Neural cell (in vitro differentiated cells): ENCODE data around the gene MYCBP2.
"Not testable (repeated sequence)": the region's sequence is repeated elsewhere in the genome, so short reads cannot be mapped to it uniquely, and the experiment has no call there.

Experiments
- EP300 ChIP-seq: fragments of 450-650 bp; conservative IDR thresholded peaks from 2 replicates; pipeline ENCODE4 v1.6.1; 2014; ENCODE audit warnings: antibody characterized with exemption, mild to moderate bottlenecking, moderate library complexity; ENCODE audit not compliant: poor library complexity, severe bottlenecking
- EZH2 ChIP-seq: fragments of 200-600, 300-800 bp; shearing (Covaris generic), sonication (generic); IDR thresholded peaks from 2 replicates; pipeline ENCODE4 v1.6.1; 2014; ENCODE audit warnings: antibody characterized with exemption, low read length, borderline replicate concordance, mild to moderate bottlenecking; ENCODE audit not compliant: insufficient read depth, poor library complexity, severe bottlenecking
- MXI1 ChIP-seq: fragments of 450-650 bp; conservative IDR thresholded peaks from 2 replicates; pipeline ENCODE4 v1.6.1; 2014; ENCODE audit warnings: antibody characterized with exemption, mild to moderate bottlenecking; ENCODE audit not compliant: poor library complexity, severe bottlenecking
- POLR2AphosphoS5 ChIP-seq: IDR thresholded peaks from 2 replicates; pipeline ENCODE4 v1.6.1; 2012
- RAD21 ChIP-seq: fragments of 450-650 bp; conservative IDR thresholded peaks from 2 replicates; pipeline ENCODE4 v1.6.1; 2014; ENCODE audit warnings: antibody characterized with exemption, mild to moderate bottlenecking, moderate library complexity
- REST ChIP-seq: IDR thresholded peaks from 2 replicates; pipeline ENCODE4 v1.6.1; 2012; ENCODE audit warnings: borderline replicate concordance
- SMC3 ChIP-seq: fragments of 450-650 bp; conservative IDR thresholded peaks from 2 replicates; pipeline ENCODE4 v1.6.1; 2014; ENCODE audit warnings: antibody characterized with exemption, mild to moderate bottlenecking, moderate library complexity; ENCODE audit not compliant: poor library complexity
- TAF1 ChIP-seq: IDR thresholded peaks from 2 replicates; pipeline ENCODE4 v1.6.1; 2012; ENCODE audit warnings: low read depth
- TF ChIP-seq, protein P1 (sequence below): fragments of 450-650 bp; IDR thresholded peaks from 2 replicates; pipeline ENCODE4 v1.5.1; 2014; ENCODE audit warnings: antibody characterized with exemption, mild to moderate bottlenecking, moderate library complexity; ENCODE audit not compliant: poor library complexity, severe bottlenecking

DNA sequence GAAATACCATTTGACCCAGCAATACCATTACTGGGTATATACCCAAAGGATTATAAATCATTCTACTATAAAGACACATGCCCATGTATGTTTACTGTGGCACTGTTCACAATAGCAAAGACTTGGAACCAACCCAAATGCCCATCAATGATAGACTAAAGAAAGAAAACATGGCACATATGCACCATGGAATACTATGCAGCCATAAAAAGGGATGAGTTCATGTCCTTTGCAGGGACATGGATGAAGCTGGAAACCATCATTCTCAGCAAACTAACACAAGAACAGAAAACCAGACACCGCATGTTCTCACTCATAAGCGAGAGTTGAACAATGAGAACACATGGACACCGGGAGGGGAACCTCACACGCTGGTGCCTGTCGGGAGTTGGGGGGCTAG, 317.2 kb downstream of the MYCBP2 start:
- TF ChIP-seq, protein P1, sequence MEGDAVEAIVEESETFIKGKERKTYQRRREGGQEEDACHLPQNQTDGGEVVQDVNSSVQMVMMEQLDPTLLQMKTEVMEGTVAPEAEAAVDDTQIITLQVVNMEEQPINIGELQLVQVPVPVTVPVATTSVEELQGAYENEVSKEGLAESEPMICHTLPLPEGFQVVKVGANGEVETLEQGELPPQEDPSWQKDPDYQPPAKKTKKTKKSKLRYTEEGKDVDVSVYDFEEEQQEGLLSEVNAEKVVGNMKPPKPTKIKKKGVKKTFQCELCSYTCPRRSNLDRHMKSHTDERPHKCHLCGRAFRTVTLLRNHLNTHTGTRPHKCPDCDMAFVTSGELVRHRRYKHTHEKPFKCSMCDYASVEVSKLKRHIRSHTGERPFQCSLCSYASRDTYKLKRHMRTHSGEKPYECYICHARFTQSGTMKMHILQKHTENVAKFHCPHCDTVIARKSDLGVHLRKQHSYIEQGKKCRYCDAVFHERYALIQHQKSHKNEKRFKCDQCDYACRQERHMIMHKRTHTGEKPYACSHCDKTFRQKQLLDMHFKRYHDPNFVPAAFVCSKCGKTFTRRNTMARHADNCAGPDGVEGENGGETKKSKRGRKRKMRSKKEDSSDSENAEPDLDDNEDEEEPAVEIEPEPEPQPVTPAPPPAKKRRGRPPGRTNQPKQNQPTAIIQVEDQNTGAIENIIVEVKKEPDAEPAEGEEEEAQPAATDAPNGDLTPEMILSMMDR = not testable (repeated sequence)
- TF ChIP-seq POLR2AphosphoS5, EP300, SMC3, EZH2, MXI1, RAD21, REST, TAF1: not testable (repeated sequence)
